Head of caudate nucleus (tissue), 42 donors: ENCODE results near the gene CYP2B6.
"Not testable (repeated sequence)": the region's sequence is repeated elsewhere in the genome, so short reads cannot be mapped to it uniquely, and the experiment has no call there.

Experiments used
- DNase-seq, 42 donors: peaks; one replicate each; pipeline versions ENCODE4 v3.0.0 to v3.0.0-alpha.2; 2020 to 2021; ENCODE audit warnings: mixed read lengths in 7 of 42
- intact Hi-C: fragments of 100-400 bp; cut with DNase I; formaldehyde crosslinking; loops from one replicate; pipeline ENCODE4 v1.15.0; 2022

The CYP2B6 gene

DNA sequence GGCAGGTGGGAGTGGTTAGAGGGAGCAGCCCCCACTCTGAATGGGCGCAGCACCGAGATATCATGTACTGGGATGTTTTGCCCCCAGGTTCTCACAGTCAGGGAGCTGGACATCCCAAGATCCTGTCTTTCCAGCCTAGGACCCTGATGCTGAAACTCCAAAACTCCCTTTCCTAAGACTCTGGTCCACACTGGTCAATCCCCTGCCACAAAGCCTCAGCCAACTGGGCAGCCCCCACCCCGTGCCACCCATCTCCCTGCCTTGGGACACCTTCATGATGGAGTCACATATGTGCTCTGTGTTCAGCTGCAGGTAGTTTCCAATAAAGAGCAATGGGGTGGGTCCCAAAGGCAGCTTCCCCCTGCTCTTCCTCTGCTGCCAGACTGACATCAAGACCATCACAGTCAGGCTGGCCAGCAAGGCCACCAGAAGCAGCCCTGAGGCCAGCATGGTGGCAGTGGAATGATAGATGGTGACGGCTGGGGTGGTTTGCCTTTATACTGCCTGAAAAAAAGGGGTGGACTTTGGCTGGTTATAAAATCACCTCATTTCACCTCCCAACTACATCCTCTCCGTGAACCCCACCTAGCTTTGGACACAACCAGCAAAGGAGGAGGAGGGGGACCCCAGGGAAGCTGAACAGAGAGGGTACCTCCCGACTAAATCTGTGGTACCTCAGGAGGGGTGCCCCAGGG lies 36.3 kb downstream of the CYP2B6 start:
- no peak for DNase-seq
- intact Hi-C loops = no loop called here

GRCh38 chr19:41029524-41030432 lies 38.7 kb downstream of the CYP2B6 start:
- intact Hi-C loops = no loop called here
- DNase-seq = no peak

DNA sequence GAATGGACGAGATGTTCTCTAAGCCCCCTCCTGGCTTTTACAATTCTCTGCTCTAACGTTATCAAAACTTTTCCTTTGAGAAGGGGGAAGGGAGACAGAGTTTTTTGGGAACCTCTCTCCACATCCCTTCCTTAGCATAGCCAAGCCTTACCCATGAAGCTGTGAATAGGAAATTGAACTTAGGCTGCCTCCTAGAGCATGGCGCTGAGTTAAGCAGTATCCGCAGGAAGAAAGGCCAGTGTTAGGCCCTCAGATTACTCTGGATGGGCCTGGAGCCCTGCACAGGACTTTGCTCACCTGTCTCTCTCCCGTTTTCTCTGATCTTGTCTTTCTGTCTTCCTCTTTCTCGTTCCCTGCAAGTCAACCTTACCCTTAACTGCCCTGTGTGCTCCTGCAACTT lies 39.6 kb downstream of the CYP2B6 start:
- no peak for DNase-seq
- intact Hi-C loops = no loop called here

DNA sequence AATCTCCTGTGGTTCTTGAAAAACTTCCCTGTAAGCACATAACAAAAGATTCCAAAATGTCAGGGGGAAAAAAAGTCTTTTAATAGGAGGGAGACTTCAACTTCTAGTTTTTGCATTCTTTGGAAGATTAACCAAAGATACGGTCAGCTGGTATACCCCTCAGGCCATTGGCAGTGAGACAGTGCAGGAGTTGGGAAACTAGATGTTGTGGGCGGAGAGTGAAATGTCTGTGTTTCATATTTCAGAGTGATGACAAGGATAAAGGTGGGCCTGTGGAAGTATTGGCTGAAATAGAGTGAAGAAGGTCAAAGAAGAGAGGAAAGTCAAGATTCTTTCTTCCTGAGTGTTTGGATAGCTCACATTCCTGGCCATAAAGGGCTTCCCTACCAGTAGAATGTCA lies 40.8 kb downstream of the CYP2B6 start:
- intact Hi-C loops = no loop called here
- DNase-seq = no peak

DNA sequence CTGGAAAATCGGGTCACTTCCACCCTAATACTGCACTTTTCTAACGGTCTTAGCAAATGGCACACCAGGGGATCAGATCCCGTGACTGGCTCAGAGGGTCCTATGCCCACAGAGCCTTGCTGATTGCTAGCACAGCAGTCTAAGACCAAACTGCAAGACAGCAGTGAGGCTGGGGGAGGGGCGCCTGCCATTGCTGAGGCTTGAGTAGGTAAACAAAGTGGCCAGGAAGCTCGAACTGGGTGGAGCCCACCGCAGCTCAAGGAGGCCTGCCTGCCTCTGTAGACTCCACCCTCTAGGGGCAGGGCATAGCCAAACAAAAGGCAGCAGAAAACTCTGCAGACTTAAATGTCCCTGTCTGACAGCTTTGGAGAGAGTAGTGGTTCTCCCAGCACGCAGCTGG lies 42.2 kb downstream of the CYP2B6 start:
- intact Hi-C loops, DNase-seq: not testable (repeated sequence)

DNA sequence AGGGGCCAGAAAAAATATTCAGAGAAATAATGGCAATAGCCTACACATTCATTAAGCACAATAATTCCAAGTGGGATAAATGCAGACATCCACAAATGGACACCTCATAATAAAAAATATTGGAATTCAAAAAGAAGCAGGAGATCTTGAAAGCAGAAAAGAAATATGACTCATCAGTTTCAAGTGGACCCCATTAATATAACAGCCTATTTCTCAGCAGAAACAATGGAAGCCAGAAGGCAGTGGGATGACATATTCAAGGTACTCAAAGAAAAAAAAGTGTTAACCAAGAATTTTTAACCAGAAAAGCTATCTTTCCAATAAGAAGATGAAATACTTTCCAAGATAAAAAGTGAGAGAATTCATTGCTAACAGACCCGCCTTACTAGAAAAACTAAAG lies 48.7 kb downstream of the CYP2B6 start:
- intact Hi-C loops = no loop called here
- DNase-seq = no peak

- DNase-seq, intact Hi-C loops: not testable (repeated sequence)
Observed at GRCh38 chr19:41045095-41045494, 54.0 kb downstream of the CYP2B6 start.

DNA sequence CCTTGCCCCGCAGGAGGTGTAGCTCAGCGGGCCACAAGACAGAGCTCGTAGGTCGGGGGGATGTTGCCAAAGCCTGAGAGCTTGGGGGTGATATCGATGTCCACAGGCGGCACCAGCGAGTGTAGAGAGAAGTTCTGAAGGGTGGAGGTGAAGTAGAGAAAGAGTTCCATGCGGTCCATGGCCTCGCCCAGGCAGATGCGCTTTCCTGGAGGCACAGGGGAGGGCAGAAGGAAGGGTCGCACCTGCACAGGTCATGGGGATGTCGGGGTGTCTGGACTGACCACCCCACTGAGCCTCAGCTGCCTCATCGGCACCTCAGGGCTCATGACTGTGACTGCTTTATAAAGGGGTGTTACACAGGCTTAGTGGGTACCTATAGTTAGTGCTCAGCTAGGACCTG lies 59.3 kb downstream of the CYP2B6 start:
- DNase-seq = no peak
- intact Hi-C loops = no loop called here

- intact Hi-C loops, DNase-seq: not testable (repeated sequence)
Observed at GRCh38 chr19:41052162-41052561, 61.1 kb downstream of the CYP2B6 start.

DNA sequence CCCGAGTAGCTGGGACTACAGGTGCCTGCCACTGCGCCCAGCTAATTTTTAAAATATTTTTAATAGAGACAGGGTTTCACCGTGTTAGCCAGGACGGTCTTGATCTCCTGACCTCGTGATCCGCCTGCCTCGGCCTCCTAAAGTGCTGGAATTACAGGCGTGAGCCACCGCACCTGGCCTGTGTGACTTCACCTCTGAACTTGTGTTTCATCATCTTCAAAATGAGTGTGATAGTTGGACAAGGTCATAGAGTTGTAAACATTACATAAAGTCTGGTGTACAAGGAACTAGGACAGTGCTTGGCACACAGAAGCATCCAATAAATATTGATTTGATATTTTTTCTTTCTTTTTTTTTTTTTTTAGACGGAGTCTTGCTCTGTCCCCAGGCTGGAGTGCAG lies 62.2 kb downstream of the CYP2B6 start:
- intact Hi-C loops, DNase-seq: not testable (repeated sequence)

DNA sequence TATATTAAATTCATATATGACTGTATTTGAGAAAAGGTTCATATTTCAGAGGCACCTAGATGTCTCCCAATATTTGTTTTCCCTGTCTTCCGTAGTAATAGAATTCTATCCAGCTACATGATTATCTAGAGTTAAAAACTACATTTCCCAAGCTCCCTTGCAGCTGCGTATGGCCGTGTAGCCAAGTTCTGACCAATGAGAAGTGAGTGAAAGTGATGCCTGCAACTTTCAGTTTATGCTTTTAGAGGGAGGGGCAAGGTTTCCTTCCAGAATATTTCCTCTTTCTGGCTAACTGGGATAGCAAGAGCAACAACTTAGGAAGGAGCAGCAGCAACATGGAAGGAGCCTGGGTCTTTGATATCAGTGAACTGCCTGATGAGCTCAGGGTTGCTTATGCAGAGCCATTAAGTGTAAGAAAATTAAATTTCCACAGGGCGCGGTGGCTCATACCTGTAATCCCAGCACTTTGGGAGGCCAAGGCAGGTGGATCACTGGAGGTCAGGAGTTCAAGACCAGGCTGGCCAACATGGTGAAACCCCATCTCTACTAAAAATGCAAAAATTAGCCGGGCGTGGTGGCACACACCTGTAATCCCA lies 74.0 kb downstream of the CYP2B6 start:
- intact Hi-C loops = no loop called here
- no peak for DNase-seq
